ENCODE measurements around the gene PFN1.
A peak's percentile ranks its signal among the peaks of the same experiment; 100 is the strongest.

PFN1 gene

DNA sequence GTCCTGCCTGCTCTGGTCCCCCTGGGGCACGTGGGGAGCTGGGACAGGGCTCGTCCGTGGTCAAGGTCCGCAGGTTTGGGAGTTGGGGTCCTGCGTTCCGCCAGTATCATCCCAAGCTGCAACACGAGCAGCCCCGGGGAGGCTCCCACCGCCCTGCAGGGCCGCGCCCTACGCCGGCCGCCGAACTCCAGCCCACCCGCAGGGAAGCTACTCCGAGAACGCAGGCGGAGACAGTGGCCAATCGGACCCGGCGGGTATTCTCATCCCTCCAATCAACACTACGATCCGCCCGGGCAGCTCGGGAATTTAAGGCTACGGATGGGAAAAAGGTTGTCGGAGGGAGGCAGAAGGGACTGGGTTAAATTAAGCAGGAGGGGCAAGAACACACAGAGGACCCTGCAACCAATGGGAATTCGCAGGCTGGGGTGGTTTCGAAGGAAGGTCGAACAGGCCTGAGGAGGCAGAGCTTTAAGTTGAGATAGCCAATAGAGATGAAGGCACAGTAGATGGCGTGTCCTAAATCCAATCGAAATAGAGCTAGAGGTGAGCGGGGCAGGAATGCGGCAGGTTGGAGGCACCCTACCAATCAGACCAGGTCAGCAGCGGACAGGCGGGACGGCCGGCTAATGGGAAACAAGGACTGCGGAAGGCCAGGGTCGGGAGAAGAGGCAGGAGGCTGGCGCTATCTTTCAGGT lies 18.7 kb upstream of the PFN1 start:
- peak overlapping the region; percentile 97 for H3K27ac ChIP-seq (ENCODE audit: low read depth, low read length, severe bottlenecking)
- peaks cover 53% of the 10 kb centered on the region for H3K36me3 ChIP-seq (ENCODE audit: control insufficient read depth, insufficient read depth, low read length)
- H3K9me3 ChIP-seq (ENCODE audit: control insufficient read depth, low read length), result peaks cover 4% of the 10 kb centered on the region
- H3K4me3 ChIP-seq (ENCODE audit: extremely low read depth, insufficient read depth, low read length, poor library complexity, severe bottlenecking), result peak overlapping the region; percentile 81
- peaks cover 10% of the 10 kb centered on the region for H3K4me1 ChIP-seq (ENCODE audit: control insufficient read depth, insufficient read depth, low read length, poor library complexity, severe bottlenecking)
- 1 to 2% methylated on average over 24 to 28 of the region's 42 CpGs for WGBS, 2 experiments (ENCODE audit: insufficient coverage in 2 of 2)

DNA sequence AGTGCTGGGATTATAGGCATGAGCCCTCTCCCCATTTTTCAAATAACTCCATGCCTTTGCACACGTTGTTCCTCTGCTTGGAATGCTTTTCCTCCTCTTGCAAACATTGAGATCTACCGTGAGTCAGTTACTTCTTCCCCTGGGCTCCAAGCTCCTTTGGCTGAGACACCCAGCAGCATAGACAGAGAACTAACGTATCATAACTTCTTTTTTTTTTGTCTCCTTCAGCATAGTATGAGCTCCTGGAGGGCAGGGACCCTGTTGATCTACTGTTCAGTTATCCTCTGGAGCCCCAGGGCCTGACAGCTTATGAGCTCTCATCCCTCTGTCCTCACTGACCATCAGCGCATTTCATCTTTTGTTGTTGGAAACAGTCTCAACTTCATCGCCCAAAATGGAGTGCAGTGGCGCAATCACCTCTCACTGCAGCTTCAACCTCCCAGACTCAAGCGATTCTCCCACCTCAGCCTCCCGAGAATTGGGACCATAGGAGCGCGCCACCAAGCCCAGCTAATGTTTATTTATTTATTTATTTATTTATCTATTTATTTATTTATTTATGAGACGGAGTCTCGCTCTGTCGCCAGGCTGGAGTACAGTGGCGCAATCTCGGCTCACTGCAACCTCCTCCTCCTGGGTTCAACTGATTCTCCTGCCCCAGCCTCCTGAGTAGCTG lies 17.1 kb upstream of the PFN1 start:
- WGBS, 2 experiments (ENCODE audit: insufficient coverage in 2 of 2), result 96 to 98% methylated on average over 7 to 8 of the region's 15 CpGs
- no peak overlapping the region for H3K4me3 ChIP-seq (ENCODE audit: extremely low read depth, insufficient read depth, low read length, poor library complexity, severe bottlenecking)
- H3K36me3 ChIP-seq (ENCODE audit: control insufficient read depth, insufficient read depth, low read length), result peaks cover 49% of the 10 kb centered on the region
- H3K4me1 ChIP-seq (ENCODE audit: control insufficient read depth, insufficient read depth, low read length, poor library complexity, severe bottlenecking), result peaks cover 12% of the 10 kb centered on the region
- peaks cover 4% of the 10 kb centered on the region for H3K9me3 ChIP-seq (ENCODE audit: control insufficient read depth, low read length)
- H3K27ac ChIP-seq (ENCODE audit: low read depth, low read length, severe bottlenecking), result no peak overlapping the region

DNA sequence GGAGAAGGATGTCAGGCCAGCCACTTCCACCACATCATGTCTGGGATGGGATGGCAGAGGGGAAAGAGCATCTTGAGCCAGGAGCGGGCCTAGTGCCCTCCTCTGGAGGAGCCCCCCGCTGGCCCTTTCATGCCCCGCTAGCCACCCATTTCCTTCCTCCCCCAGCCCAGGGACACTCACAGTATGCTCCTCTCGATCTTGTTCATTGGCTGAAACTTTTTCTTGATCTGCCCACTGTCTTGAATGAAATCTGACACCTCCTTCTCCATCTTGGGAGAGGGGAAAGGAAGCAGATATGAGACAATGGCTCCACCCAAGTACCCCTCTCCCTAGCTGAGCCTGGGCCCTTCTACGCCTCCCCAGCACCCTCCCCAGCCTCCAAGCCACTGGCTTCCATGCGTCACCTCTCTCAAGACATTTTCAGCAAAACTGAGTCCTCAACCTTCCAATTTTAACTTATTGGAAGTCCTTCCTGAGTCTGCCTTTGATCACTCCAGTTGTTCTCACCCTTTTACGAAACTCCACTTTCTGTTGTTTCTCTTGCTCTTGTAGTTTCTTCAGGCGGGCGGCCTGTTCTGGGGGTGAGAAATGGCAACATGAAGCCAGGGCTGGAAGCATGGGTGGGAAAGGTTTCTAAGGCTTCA lies 12.1 kb upstream of the PFN1 start:
- 91 to 100% methylated on average over 2 to 5 of the region's 9 CpGs for WGBS, 2 experiments (ENCODE audit: insufficient coverage in 2 of 2)
- Histone ChIP-seq H3K4me3 (ENCODE audit: extremely low read depth, insufficient read depth, low read length, poor library complexity, severe bottlenecking) (no peak overlapping the region), H3K36me3 (ENCODE audit: control insufficient read depth, insufficient read depth, low read length) (peaks cover 58% of the 10 kb centered on the region), H3K4me1 (ENCODE audit: control insufficient read depth, insufficient read depth, low read length, poor library complexity, severe bottlenecking) (peaks cover 10% of the 10 kb centered on the region), H3K9me3 (ENCODE audit: control insufficient read depth, low read length) (peaks cover 4% of the 10 kb centered on the region), H3K27ac (ENCODE audit: low read depth, low read length, severe bottlenecking) (no peak overlapping the region)

DNA sequence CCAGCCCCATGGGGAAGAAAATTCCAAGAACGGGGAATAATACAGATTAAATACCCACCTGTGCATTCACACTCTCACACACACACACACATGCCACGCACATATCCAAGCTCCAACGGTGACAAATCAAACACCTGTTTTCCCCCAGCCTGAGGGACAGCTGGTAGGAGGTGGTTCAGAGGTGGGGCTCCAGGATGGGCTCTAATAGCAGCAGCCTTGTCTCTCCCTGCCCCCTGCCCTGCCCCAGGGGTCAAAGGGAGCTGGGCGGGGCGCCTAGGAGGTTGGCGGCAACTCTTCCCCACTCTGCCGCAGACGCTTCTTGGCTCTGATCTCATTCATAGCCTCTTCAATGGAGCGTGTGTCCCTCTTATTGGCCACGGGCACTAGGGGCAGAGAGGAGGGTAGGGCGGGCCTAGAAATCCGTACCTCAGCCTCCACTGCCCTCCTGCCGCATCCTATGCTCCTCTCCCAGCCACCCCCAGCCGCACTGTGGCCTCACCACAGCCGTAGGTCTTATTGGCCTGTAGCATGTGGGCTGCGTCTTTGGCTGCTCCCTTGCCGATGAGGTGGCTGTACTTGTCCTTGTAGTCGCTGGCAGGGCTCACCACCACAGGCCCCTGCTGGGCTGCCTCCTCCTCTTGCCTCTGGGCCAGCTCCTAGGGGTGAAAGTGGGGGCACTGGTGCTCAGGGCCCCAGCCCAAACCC lies 11.1 kb upstream of the PFN1 start:
- peaks cover 10% of the 10 kb centered on the region for H3K4me1 ChIP-seq (ENCODE audit: control insufficient read depth, insufficient read depth, low read length, poor library complexity, severe bottlenecking)
- WGBS, 2 experiments (ENCODE audit: insufficient coverage in 2 of 2), result 94 to 97% methylated on average over 9 to 15 of the region's 18 CpGs
- no peak overlapping the region for H3K27ac ChIP-seq (ENCODE audit: low read depth, low read length, severe bottlenecking)
- H3K4me3 ChIP-seq (ENCODE audit: extremely low read depth, insufficient read depth, low read length, poor library complexity, severe bottlenecking), result no peak overlapping the region
- no peaks in the 10 kb centered on the region for H3K9me3 ChIP-seq (ENCODE audit: control insufficient read depth, low read length)
- peaks cover 53% of the 10 kb centered on the region for H3K36me3 ChIP-seq (ENCODE audit: control insufficient read depth, insufficient read depth, low read length)

DNA sequence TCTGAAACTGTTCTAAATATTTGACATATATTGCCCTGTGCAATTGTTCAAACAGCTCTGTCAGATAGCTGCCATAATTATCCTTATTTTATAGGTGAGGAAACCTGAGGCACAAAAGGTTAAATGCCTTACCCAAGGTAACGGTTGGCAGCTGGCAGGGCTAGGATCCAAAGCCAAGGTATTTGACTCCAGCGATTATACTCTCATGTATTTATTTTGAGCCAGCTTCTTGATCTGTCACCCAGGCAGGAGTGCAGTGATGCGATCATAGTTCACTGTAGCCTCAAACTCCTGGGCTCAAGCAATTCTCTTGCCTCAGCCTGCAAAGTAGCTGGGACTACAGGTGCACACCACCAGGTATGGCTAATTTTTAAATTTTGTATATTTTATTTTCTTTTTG lies 9.8 kb upstream of the PFN1 start:
- WGBS, 2 experiments (ENCODE audit: insufficient coverage in 2 of 2), result 95 to 100% methylated on average over 3 of the region's 3 CpGs
- no peak overlapping the region for H3K27ac ChIP-seq (ENCODE audit: low read depth, low read length, severe bottlenecking)
- H3K4me3 ChIP-seq (ENCODE audit: extremely low read depth, insufficient read depth, low read length, poor library complexity, severe bottlenecking), result no peak overlapping the region
- peaks cover 19% of the 10 kb centered on the region for H3K4me1 ChIP-seq (ENCODE audit: control insufficient read depth, insufficient read depth, low read length, poor library complexity, severe bottlenecking)
- no peaks in the 10 kb centered on the region for H3K9me3 ChIP-seq (ENCODE audit: control insufficient read depth, low read length)
- peaks cover 51% of the 10 kb centered on the region for H3K36me3 ChIP-seq (ENCODE audit: control insufficient read depth, insufficient read depth, low read length)

DNA sequence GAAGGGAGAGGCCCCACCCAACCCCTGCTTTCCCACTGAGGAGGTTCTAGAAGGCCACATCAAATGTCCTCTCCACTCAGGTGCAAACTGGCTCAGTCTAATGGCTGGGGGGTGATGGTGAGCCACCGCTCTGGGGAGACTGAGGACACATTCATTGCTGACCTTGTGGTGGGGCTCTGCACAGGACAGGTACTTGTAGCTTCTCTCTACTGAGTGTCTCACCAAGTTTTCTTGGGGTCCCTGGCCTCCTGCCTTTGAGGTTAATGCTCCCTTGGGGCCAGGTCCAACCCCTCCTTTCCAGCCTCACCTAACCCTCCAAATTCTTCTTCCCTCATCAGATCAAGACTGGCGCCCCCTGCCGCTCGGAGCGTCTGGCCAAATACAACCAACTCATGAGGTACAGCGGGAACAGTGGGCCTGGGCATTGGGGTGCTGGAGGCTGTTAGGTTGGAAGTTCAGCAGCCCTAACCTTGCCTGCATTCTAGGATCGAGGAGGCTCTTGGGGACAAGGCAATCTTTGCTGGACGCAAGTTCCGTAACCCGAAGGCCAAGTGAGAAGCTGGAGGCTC lies 8.2 kb upstream of the PFN1 start:
- 75 to 94% methylated on average over 6 to 9 of the region's 10 CpGs for WGBS, 2 experiments (ENCODE audit: insufficient coverage in 2 of 2)
- H3K4me3 ChIP-seq (ENCODE audit: extremely low read depth, insufficient read depth, low read length, poor library complexity, severe bottlenecking), result no peak overlapping the region
- peaks cover 45% of the 10 kb centered on the region for H3K36me3 ChIP-seq (ENCODE audit: control insufficient read depth, insufficient read depth, low read length)
- H3K9me3 ChIP-seq (ENCODE audit: control insufficient read depth, low read length), result no peaks in the 10 kb centered on the region
- no peak overlapping the region for H3K27ac ChIP-seq (ENCODE audit: low read depth, low read length, severe bottlenecking)
- H3K4me1 ChIP-seq (ENCODE audit: control insufficient read depth, insufficient read depth, low read length, poor library complexity, severe bottlenecking), result peaks cover 29% of the 10 kb centered on the region

DNA sequence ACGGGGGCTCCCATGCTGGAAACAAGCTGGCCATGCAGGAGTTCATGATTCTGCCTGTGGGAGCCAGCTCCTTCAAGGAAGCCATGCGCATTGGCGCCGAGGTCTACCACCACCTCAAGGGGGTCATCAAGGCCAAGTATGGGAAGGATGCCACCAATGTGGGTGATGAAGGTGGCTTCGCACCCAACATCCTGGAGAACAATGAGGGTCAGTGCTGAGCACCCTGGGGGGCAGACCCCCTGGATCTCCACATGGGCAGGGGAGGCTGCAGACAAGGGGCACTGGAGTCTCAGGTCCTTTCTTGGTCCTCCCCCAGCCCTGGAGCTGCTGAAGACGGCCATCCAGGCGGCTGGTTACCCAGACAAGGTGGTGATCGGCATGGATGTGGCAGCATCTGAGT lies 6.8 kb upstream of the PFN1 start:
- WGBS, 2 experiments (ENCODE audit: insufficient coverage in 2 of 2), result 97 to 98% methylated on average over 5 to 8 of the region's 8 CpGs
- Histone ChIP-seq H3K27ac (ENCODE audit: low read depth, low read length, severe bottlenecking) (no peak overlapping the region), H3K36me3 (ENCODE audit: control insufficient read depth, insufficient read depth, low read length) (peaks cover 32% of the 10 kb centered on the region), H3K4me3 (ENCODE audit: extremely low read depth, insufficient read depth, low read length, poor library complexity, severe bottlenecking) (no peak overlapping the region), H3K9me3 (ENCODE audit: control insufficient read depth, low read length) (no peaks in the 10 kb centered on the region), H3K4me1 (ENCODE audit: control insufficient read depth, insufficient read depth, low read length, poor library complexity, severe bottlenecking) (peaks cover 35% of the 10 kb centered on the region)

DNA sequence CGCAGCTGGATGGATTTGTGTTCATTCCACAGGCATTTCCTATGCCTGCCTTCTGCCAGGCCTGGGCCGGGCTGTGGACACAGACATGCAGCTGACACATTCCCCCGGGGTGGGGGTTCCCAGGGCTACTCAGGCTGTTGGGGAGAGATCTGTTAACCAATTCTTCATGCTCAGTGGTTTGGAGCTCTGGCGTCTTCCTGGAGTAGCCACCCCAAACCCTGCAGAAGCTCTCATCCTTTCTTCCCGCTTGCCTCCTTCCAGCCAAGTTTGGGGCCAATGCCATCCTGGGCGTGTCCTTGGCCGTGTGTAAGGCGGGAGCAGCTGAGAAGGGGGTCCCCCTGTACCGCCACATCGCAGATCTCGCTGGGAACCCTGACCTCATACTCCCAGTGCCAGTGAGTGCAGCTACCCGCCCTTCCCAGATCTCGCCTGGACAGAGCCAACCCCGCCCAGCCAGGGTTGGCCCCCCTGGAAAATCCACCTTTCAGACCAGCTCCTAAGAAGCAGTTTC lies 5.2 kb upstream of the PFN1 start:
- Histone ChIP-seq H3K4me3 (ENCODE audit: extremely low read depth, insufficient read depth, low read length, poor library complexity, severe bottlenecking) (no peak overlapping the region), H3K9me3 (ENCODE audit: control insufficient read depth, low read length) (no peaks in the 10 kb centered on the region), H3K27ac (ENCODE audit: low read depth, low read length, severe bottlenecking) (peak overlapping the region; percentile 6), H3K4me1 (ENCODE audit: control insufficient read depth, insufficient read depth, low read length, poor library complexity, severe bottlenecking) (peaks cover 35% of the 10 kb centered on the region), H3K36me3 (ENCODE audit: control insufficient read depth, insufficient read depth, low read length) (peaks cover 21% of the 10 kb centered on the region)
- 94 to 95% methylated on average over 12 to 14 of the region's 14 CpGs for WGBS, 2 experiments (ENCODE audit: insufficient coverage in 2 of 2)

DNA sequence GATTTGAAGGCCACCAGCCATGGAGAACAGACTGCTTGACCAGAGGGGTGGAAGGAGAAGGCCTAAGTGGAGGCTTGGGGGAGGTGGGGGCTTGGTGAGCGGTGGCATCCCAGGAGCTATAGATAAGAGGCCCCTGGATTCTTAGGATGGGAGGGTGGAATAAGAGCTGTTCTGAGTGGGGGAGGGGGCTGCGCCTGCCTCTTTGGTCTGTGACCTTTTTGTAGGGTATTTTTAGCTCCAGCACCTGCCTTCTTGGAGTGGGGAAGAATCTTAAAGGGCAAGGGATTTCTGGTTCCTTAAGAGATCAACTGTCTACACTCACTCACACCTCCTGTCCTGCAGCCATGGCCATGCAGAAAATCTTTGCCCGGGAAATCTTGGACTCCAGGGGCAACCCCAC lies 3.2 kb upstream of the PFN1 start:
- Histone ChIP-seq H3K4me3 (ENCODE audit: extremely low read depth, insufficient read depth, low read length, poor library complexity, severe bottlenecking) (peak overlapping the region; percentile 98), H3K36me3 (ENCODE audit: control insufficient read depth, insufficient read depth, low read length) (peaks cover 21% of the 10 kb centered on the region), H3K27ac (ENCODE audit: low read depth, low read length, severe bottlenecking) (peak overlapping the region; percentile 54), H3K9me3 (ENCODE audit: control insufficient read depth, low read length) (no peaks in the 10 kb centered on the region), H3K4me1 (ENCODE audit: control insufficient read depth, insufficient read depth, low read length, poor library complexity, severe bottlenecking) (peaks cover 35% of the 10 kb centered on the region)
- WGBS, 2 experiments (ENCODE audit: insufficient coverage in 2 of 2), result 42 to 54% methylated on average over 2 of the region's 3 CpGs

DNA sequence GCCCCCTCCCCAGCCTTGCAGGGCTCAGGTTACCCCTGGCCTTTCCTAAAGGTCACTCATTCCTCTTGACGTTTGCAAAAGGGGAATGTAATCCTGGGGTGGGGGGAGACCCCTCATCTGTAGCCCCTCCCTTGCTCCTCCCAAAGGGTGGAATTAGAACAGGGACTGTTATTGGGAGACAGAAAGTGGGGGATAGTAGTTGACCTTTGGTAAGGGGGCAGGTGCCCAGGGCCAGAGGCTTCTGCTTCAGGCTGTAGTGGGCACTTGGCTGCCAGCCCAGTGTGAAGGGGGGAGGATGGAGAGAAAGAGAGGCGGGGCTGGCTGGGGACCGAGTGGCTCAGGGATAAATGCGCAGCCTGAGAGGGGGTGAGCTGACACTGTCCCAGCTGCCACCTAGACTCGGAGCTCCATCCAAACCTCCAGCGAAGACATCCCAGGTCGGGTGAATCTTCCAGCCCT lies 2.4 kb upstream of the PFN1 start, which contains the start of gene ENO3:
Gene ENO3 (plus strand): TSS at position 374 of the 459 bp plus-strand sequence. CDS start 711 bp downstream, outside the sequence.
- Histone ChIP-seq H3K9me3 (ENCODE audit: control insufficient read depth, low read length) (no peaks in the 10 kb centered on the region), H3K36me3 (ENCODE audit: control insufficient read depth, insufficient read depth, low read length) (peaks cover 27% of the 10 kb centered on the region), H3K27ac (ENCODE audit: low read depth, low read length, severe bottlenecking) (peak within 1 kb of the TSS; percentile 97), H3K4me3 (ENCODE audit: extremely low read depth, insufficient read depth, low read length, poor library complexity, severe bottlenecking) (peak within 1 kb of the TSS; percentile 98), H3K4me1 (ENCODE audit: control insufficient read depth, insufficient read depth, low read length, poor library complexity, severe bottlenecking) (peaks cover 32% of the 10 kb centered on the region)
- WGBS, 2 experiments (ENCODE audit: insufficient coverage in 2 of 2), result 23% methylated on average over 5 of the region's 7 CpGs; no CpG with 5 or more reads in 1 of the 2 experiments

Data from mesodermal cell (in vitro differentiated cells).